ENCODE measurements around the gene DNAH3. TPM values are rescaled to one million over a fixed set of nuclear protein-coding genes. Genes with fewer than 3 reads are reported as not detected.

Gene DNAH3
- total and polyA plus RNA-seq, 8 donors, result 0.03 TPM; not detected in 7

- no peak overlapping the region for H3K27ac ChIP-seq
- H3K27me3 ChIP-seq, result no peaks in the 10 kb centered on the region
- no peak for ATAC-seq
- WGBS, 2 donors, result 40 to 44% methylated on average over 4 of the region's 4 CpGs
- intact Hi-C loops (cut with DNase I), result loop anchor here in 1 of 3 donors (10.0 kb wide), 1 partner anchor 98 kb away; no protein-coding TSS in a partner anchor
- FAIRE-seq, result no peak
- no peak for DNase-seq
- H3K4me1 ChIP-seq, result no peaks in the 10 kb centered on the region
- no peaks in the 10 kb centered on the region for H3K36me3 ChIP-seq
- H3K9me3 ChIP-seq, result no peaks in the 10 kb centered on the region
- no peak for TF ChIP-seq CTCF (IDR thresholded peaks at IDR 0.05)
- no peak overlapping the region for H3K4me3 ChIP-seq
Measured at GRCh38 chr16:21186326-21186691, 35.7 kb upstream of the DNAH3 start.

DNA sequence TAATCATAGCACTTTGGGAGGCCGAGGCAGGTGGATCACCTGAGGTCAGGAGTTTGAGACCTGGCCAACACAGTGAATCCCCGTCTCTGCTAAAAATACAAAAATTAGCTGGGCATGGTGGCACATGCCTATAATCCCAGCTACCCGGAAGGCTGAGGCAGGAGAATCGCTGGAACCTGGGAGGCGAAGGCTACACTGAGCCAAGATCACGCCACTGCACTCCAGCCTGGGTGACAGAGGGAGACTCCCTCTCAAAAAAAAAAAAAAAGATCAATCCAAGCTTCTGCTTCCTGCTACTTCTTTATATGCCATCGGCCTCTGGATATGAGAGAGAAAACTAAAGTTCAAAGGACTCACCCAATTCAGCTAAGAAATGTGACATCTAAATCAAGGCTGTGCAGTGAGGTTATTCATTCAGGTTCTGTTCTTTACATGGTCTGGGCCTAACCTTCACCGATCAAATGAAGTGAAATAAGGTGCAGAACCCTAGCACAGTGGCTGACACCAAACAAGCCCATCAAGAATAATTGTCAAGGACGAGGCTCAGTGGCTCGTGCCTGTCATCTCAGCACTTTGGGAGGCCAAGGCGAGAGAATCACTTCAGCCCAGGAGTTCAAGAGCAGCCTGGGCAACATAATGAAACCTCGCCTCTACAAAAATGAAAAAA is 35.1 kb upstream of the DNAH3 start:
- WGBS, 2 donors, result 72 to 74% methylated on average over 12 of the region's 12 CpGs
- no peaks in the 10 kb centered on the region for H3K36me3 ChIP-seq
- no peak for TF ChIP-seq CTCF (IDR thresholded peaks at IDR 0.05)
- H3K9me3 ChIP-seq, result no peaks in the 10 kb centered on the region
- H3K27ac ChIP-seq, result no peak overlapping the region
- intact Hi-C loops (cut with DNase I), result loop anchor here in 1 of 3 donors (10.0 kb wide), 1 partner anchor 99 kb away; no protein-coding TSS in a partner anchor
- H3K27me3 ChIP-seq, result no peaks in the 10 kb centered on the region
- ATAC-seq, result no peak
- H3K4me3 ChIP-seq, result no peak overlapping the region
- DNase-seq, result no peak
- FAIRE-seq, result no peak
- no peaks in the 10 kb centered on the region for H3K4me1 ChIP-seq

DNA sequence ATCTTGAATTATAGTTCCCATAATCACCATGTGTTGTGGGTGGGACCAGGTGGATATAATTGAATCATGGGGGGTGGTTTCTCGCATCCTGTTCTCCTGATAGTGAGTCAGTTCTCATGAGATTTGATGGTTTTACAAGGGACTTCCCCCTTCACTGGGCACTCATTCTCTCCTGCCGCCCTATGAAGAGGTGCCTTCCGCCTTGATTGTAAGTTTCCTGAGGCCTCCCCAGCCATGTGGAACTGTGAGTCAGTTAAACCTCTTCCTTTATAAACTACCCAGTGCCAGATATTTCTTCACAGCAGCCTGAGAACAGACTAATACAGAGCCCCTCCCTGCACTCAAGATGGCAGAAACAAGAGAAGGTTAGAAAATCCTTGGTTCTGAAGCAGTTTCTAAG is 34.2 kb upstream of the DNAH3 start:
- no peak for TF ChIP-seq CTCF (IDR thresholded peaks at IDR 0.05)
- 77 to 81% methylated on average over 3 of the region's 3 CpGs for WGBS, 2 donors
- Histone ChIP-seq H3K4me1 (no peaks in the 10 kb centered on the region), H3K9me3 (no peaks in the 10 kb centered on the region), H3K27ac (no peak overlapping the region), H3K36me3 (no peaks in the 10 kb centered on the region), H3K4me3 (no peak overlapping the region), H3K27me3 (no peaks in the 10 kb centered on the region)
- FAIRE-seq (no peak), ATAC-seq (no peak), DNase-seq (no peak)
- intact Hi-C loops (cut with DNase I), result loop anchor here in 1 of 3 donors (10.0 kb wide), 1 partner anchor 100 kb away; no protein-coding TSS in a partner anchor

DNA sequence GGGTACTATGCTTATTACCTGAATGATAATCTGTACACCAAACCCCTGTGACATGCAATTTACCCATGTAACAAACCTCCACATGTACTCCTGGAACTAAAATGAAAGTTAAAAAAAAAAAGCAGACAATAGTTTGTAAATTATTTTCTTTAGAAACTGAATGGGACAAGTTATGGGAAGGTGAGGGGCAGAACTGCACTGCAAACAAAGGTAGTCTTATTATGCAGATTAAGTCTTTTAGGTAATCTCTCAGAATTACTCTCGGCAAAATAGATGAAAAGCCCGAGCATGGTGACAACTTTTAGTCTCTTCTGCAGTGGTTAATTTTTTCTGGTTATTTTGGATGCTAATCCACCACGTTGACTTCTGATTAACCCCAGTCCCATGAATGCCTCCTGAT is 33.3 kb upstream of the DNAH3 start:
- ATAC-seq (no peak), DNase-seq (no peak), FAIRE-seq (no peak)
- intact Hi-C loops (cut with DNase I), result loop anchor here in 1 of 3 donors (10.0 kb wide), 1 partner anchor 101 kb away; no protein-coding TSS in a partner anchor
- no peaks in the 10 kb centered on the region for H3K4me1 ChIP-seq
- TF ChIP-seq CTCF (IDR thresholded peaks at IDR 0.05), result no peak
- no peaks in the 10 kb centered on the region for H3K9me3 ChIP-seq
- H3K4me3 ChIP-seq, result no peak overlapping the region
- no peaks in the 10 kb centered on the region for H3K27me3 ChIP-seq
- no peak overlapping the region for H3K27ac ChIP-seq
- peaks cover 0 to 4% (median 0%) of the 10 kb centered on the region in 3 donors for H3K36me3 ChIP-seq
- WGBS, 2 donors, result 74 to 78% methylated on average over 3 of the region's 3 CpGs

DNA sequence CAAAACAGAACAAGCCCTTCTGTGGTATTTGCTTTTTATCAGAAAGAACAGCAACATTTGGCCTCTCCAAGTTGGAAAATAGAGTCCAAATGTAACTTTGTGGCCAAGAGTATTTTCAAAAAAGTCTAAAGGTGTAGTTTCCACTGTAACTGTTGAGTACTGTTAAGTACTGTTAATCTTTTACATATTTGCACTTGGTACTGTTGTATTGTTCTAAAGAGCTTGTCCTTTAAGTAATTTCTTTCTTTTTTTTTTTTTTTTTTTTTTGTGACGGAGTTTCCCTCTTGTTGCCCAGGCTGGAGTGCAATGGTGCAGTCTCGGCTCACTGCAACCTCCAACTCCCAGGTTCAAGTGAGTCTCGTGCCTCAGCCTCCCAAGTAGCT is 29.3 kb upstream of the DNAH3 start:
- intact Hi-C loops (cut with DNase I), result loop anchor here in 1 of 3 donors (10.0 kb wide), 1 partner anchor 105 kb away; no protein-coding TSS in a partner anchor
- no peak overlapping the region for H3K27ac ChIP-seq
- FAIRE-seq, result no peak
- ATAC-seq, result no peak
- peaks cover 0 to 4% (median 0%) of the 10 kb centered on the region in 3 donors for H3K36me3 ChIP-seq
- no peak for TF ChIP-seq CTCF (IDR thresholded peaks at IDR 0.05)
- no peak for DNase-seq
- H3K4me3 ChIP-seq, result no peak overlapping the region
- WGBS, 2 donors, result 83 to 100% methylated on average over 3 of the region's 3 CpGs
- H3K9me3 ChIP-seq, result no peaks in the 10 kb centered on the region
- no peaks in the 10 kb centered on the region for H3K27me3 ChIP-seq
- H3K4me1 ChIP-seq, result no peaks in the 10 kb centered on the region
